GM12865 (cell line): Measurements from ENCODE around the gene PNISR.

Experiments
- DNase-seq: peaks from one replicate; pipeline ENCODE4 v3.0.0; 2010; ENCODE audit warnings: low read depth
- H3K4me3 ChIP-seq: 2 replicates; pipeline ENCODE4 v1.5.1; 2011; ENCODE audit warnings: mild to moderate bottlenecking, low read depth, low read length, control low read depth
- CTCF ChIP-seq: IDR thresholded peaks from 2 replicates; pipeline ENCODE4 v1.5.1; 2011; ENCODE audit warnings: low read length, control low read depth, low read depth, inconsistent platforms; ENCODE audit not compliant: insufficient read depth; ENCODE audit errors: missing control alignments

The PNISR gene

GRCh38 chr6:99353126-99353525 is 72.0 kb downstream of the PNISR start:
- no peak for DNase-seq
- TF ChIP-seq CTCF = no peak
- H3K4me3 ChIP-seq = no peak overlapping the region

GRCh38 chr6:99350573-99350972 is 74.5 kb downstream of the PNISR start:
- no peak for DNase-seq
- no peak for TF ChIP-seq CTCF
- H3K4me3 ChIP-seq = no peak overlapping the region

GRCh38 chr6:99349171-99350141 is 75.7 kb downstream of the PNISR start, which contains the start of gene FAXC:
TSS of gene FAXC (minus strand) at chr6:99349674. CDS start at chr6:99349372, 302 bp downstream.
- H3K4me3 ChIP-seq = peak within 1 kb of the TSS; percentile 50
- no peak for DNase-seq
- peak; percentile 5 for TF ChIP-seq CTCF

- no peak for DNase-seq
- H3K4me3 ChIP-seq = no peak overlapping the region
- TF ChIP-seq CTCF = no peak
Measured at GRCh38 chr6:99348288-99349170, 76.6 kb downstream of the PNISR start.
